ENCODE data around the gene ZNF580. TPM values are rescaled to one million over a fixed set of nuclear protein-coding genes. Genes with fewer than 3 reads are reported as not detected.

The ZNF580 gene
- total and polyA plus RNA-seq, 10 of the 15 experiments (the other 5 are each of a cell fraction or from before 2014, with no cell fraction given), result 2.3 to 31.8 (median 10.0) TPM

- TF ChIP-seq REST (IDR thresholded peaks at IDR 0.05; ENCODE audit: low read depth, low read length) (no peak), SMAD1 (IDR thresholded peaks at IDR 0.05; ENCODE audit: low read depth, partially characterized antibody) (no peak), IRF3 (IDR thresholded peaks at IDR 0.05) (no peak), MYB (IDR thresholded peaks at IDR 0.05; ENCODE audit: borderline replicate concordance, low read depth, low read length) (no peak), HCFC1 (IDR thresholded peaks at IDR 0.05; ENCODE audit: low read length) (peak; percentile 78), SIN3A (IDR thresholded peaks at IDR 0.05; ENCODE audit: low read depth, low read length) (peak; percentile 90), USF2 (IDR thresholded peaks at IDR 0.05; ENCODE audit: borderline replicate concordance, low read depth, low read length) (no peak), ZNF622 (IDR thresholded peaks at IDR 0.05) (no peak), ETV6 (conservative IDR thresholded peaks at IDR 0.05 in 1 of 2, IDR thresholded peaks at IDR 0.05 in 1 of 2; ENCODE audit: borderline replicate concordance in 1 of 2, low read depth in 1 of 2) (peak in 1 of 2 experiments; percentile 18; a peak in 1 of 4 replicates), NFIC (IDR thresholded peaks at IDR 0.05; ENCODE audit: low read depth, low read length) (0 out of 2 replicates have a peak, but pooled peaks have one; percentile 25), NKRF (conservative IDR thresholded peaks at IDR 0.05) (peak; percentile 77), NRF1 (conservative IDR thresholded peaks at IDR 0.05; ENCODE audit: low read depth, low read length) (no peak), CTCF (IDR thresholded peaks at IDR 0.05 in 2 of 3, conservative IDR thresholded peaks at IDR 0.05 in 1 of 3; ENCODE audit: control insufficient read depth in 2 of 3, extremely low read depth in 1 of 3, insufficient read depth in 1 of 3, low read depth in 3 of 3, low read length in 3 of 3) (no peak), MTA2 (IDR thresholded peaks at IDR 0.05; ENCODE audit: low read depth) (peak; percentile 60; the same call in 1 of the 2 replicates), CBFB (IDR thresholded peaks at IDR 0.05; ENCODE audit: low read depth) (0 out of 2 replicates have a peak, but pooled peaks have one; percentile 54), RELA (IDR thresholded peaks at IDR 0.05; ENCODE audit: borderline replicate concordance, partially characterized antibody) (peak; percentile 85), ZSCAN29 (IDR thresholded peaks at IDR 0.05) (no peak)
Measured at GRCh38 chr19:55643003-55643886, 2.4 kb downstream of the ZNF580 start, which contains the start of gene ZNF581 (continued).
